WI38 (cell line): ENCODE measurements around the gene GMDS.

Source experiments
- H3K4me3 ChIP-seq: 2 replicates; pipeline ENCODE4 v1.5.1; 2011; ENCODE audit warnings: low read depth, mild to moderate bottlenecking, control low read depth, low read length
- TF ChIP-seq, protein P1 (sequence below): IDR thresholded peaks from 2 replicates; pipeline ENCODE4 v1.5.1; 2012; ENCODE audit warnings: low read depth, mild to moderate bottlenecking, control low read depth, low read length

GMDS gene

DNA sequence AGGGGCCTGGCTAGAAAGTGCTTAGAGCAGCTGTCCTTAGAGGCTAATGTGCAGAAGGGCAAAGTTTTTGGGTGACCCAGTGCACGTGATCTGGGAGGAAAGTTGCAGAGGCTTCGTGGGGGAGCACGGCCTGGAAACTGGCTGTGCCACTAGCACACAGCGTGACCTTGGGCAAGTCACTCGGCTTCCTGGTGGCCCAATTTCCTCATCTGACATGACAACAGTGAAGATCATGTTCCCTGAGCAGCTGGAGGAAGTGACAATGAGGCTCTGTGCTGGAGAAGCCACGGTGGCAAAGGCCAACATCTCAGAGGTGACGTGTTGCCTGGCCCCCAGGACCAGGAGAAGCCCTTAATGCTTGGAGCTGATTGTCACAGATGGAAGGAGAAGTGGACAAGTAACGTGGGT lies 536.2 kb downstream of the GMDS start:
- no peak overlapping the region for H3K4me3 ChIP-seq
- TF ChIP-seq, protein P1, sequence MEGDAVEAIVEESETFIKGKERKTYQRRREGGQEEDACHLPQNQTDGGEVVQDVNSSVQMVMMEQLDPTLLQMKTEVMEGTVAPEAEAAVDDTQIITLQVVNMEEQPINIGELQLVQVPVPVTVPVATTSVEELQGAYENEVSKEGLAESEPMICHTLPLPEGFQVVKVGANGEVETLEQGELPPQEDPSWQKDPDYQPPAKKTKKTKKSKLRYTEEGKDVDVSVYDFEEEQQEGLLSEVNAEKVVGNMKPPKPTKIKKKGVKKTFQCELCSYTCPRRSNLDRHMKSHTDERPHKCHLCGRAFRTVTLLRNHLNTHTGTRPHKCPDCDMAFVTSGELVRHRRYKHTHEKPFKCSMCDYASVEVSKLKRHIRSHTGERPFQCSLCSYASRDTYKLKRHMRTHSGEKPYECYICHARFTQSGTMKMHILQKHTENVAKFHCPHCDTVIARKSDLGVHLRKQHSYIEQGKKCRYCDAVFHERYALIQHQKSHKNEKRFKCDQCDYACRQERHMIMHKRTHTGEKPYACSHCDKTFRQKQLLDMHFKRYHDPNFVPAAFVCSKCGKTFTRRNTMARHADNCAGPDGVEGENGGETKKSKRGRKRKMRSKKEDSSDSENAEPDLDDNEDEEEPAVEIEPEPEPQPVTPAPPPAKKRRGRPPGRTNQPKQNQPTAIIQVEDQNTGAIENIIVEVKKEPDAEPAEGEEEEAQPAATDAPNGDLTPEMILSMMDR = no peak

DNA sequence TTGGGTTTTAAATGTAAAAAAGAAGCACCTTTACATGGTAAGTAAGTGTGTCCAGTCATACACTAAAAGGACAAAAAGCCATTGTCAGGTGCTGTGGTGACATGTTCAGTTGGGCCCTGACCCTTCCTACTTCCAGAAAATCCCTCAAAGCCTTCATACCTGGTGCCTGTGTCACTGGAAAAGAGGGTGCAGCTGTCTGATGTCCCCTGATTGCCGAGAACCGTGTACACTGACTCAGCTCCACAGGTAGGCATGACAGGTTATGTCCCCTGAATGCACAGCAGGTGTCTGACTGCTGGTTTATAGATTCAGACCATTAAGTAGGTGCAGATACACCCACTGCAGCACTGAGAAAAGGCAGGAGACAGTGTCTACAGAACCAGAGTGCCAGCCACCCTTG lies 536.6 kb downstream of the GMDS start:
- H3K4me3 ChIP-seq = no peak overlapping the region
- TF ChIP-seq, protein P1 = no peak

DNA sequence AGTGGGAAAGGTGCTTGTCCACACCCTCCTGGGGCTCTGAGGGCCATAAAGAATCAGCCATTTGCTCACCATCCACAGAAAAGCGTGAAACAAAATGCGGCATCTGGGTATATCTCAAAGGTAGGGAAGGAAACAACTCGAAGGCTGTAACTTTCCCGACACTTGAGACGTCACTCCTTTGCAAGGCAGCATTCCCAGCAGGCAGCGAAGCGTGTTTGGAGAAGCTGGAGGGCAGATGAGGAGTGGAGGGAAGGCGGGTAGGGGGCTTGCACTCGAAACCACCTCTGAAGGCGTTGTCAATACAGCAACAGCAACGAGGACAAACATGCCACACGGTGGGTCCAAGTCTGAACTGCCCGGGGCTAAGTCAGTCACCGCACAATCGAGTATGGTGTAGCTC lies 537.3 kb downstream of the GMDS start:
- TF ChIP-seq, protein P1 = no peak
- H3K4me3 ChIP-seq = no peak overlapping the region

DNA sequence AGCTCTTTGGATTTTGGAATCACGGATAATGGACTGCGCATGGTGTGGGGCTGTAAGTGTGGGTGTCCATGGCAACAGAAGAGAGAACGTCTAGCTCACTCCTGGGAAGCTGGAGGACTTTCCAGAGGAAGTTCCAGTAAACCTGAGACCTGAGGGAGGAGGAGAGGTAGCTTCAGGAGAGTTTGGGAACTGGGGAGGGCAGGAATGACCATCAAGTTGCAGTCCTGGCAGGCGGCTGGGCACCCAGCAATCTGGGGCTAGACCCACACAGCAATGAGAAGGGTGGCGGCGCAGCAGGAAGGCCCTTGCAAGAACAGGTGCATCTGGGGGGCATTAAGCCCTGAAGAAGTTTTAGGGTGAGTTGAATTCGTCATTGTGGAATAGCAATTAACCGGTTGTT lies 539.8 kb downstream of the GMDS start:
- TF ChIP-seq, protein P1 = no peak
- H3K4me3 ChIP-seq = no peak overlapping the region

DNA sequence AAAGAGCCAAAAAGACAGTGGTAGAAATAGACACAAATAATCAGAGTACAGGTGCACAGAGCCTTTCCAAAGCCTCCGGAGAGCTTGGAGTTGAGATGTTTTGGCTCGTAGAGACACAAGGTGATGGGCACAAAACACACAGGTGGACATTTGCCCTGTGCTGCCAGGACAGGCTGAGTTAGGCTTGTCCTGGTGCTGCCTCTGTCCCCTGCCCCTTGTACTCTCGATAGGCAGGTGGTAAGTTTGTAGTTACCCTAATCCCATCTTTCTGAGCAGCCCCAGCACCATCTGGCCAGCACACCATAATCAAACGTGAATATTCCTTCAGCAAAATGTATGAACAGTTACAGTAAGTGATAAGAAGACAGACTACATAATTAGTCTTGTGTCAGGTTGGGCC lies 540.2 kb downstream of the GMDS start:
- TF ChIP-seq, protein P1 = no peak
- no peak overlapping the region for H3K4me3 ChIP-seq

DNA sequence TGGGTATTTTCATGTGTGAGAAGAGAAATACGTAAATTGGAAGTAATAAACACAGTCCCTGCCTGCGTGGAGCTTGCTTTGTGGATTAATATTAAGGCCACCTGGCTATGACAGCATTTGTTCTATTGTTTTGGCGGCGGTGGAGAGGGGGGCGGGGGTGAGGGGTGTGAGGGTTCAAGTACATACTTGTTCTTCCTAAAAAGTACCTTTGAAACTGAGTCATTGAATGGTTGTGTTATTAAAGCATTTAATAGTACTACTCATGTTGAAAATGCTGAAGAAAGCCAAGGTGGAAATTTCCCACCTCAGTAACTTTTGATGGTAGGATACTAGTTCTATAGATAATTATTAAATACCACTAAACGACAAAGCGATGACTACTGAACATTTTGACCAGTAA lies 540.7 kb downstream of the GMDS start:
- no peak overlapping the region for H3K4me3 ChIP-seq
- TF ChIP-seq, protein P1 = no peak

DNA sequence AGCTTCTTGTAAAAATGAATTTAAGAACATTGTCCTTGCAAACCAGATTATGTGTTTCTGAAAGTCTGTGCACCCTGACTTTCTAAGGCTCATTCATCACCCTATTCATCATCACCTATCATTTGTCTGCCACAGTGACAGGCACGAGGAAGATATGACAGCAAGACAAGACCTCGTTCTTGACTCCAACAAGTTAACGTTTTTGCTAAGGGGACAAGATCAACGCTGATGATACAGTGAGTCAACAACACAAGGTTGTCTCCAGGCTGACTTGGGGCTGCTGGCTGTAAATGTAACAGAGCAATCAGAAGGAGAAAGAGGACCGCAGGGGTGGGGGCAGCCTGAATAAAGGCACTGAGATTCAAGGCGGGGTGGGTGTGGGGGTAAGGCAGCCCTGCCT lies 541.5 kb downstream of the GMDS start:
- TF ChIP-seq, protein P1 = no peak
- H3K4me3 ChIP-seq = no peak overlapping the region
